Measurements from ENCODE around the gene ADAM20. TPM values are rescaled to one million over a fixed set of nuclear protein-coding genes. Genes with fewer than 3 reads are reported as not detected.
"Not testable (repeated sequence)": the region's sequence is repeated elsewhere in the genome, so short reads cannot be mapped to it uniquely, and the experiment has no call there.

Gene ADAM20
- total RNA-seq, 2 experiments from 2014 or later, result 0.29 to 0.45 TPM

DNA sequence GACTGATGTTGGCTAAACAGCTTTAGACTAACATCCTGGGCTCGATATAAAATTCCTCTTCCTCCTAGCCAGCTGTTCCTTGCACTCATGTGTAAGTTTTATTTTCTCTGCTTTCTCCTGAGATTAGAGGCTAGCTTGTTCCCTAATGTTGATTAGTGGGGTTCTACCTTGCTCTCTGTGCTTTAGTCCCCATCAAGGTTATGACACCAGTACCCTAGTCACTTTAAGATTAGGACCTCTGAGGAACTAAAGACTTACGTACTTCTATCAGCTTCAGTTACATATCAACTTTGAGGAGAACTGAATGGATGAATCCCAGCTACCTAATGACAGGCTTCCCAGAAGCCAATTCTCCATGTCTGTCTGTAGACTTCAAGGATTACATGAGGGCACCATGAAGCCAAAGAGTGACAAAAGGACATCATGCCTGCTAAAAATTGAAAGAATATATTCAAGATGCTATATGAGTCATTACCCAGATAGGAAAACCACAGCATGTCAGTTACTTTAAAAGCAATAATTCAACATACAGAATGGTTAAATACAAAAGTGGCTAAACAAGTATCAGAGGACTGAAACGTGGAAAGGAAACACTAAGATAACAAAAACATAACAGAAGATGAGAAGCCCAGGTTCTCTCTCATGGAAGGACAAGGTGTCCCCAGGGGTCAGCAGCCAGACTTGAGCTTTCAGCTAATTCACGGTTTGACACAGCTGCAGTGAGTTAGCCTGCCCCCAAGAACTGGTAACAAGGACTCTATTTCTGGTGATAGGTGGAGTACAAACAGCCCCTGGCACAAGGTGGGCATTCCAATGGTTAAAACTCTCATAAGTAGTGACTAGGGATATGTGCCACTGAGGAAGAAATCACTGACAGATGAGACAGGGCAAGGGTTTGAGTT lies 20.4 kb downstream of the ADAM20 start:
- Mint-ChIP-seq H3K27ac (peak overlapping the region; percentile 59), H3K27me3 (no peaks in the 10 kb centered on the region), H3K4me1 (ENCODE audit: low read depth) (peaks cover 16% of the 10 kb centered on the region), H3K4me3 (no peak overlapping the region), H3K36me3 (ENCODE audit: low read depth) (peaks cover 9% of the 10 kb centered on the region), H3K9me3 (peaks cover 8% of the 10 kb centered on the region)
- intact Hi-C loops (cut with micrococcal nuclease), result no loop called here
- ATAC-seq (peak; percentile 53), DNase-seq (no peak)
- ChIA-PET POLR2A (interaction anchor here (0.6 kb wide), 2 partner anchors 20 to 36 kb away, joined by 3 to 4 read pairs; no protein-coding TSS in a partner anchor), CTCF (interaction anchor here (1.0 to 1.4 kb wide), 2 partner anchors 31 to 53 kb away, joined by 3 to 4 read pairs; no protein-coding TSS in a partner anchor)
- TF ChIP-seq, protein P1, sequence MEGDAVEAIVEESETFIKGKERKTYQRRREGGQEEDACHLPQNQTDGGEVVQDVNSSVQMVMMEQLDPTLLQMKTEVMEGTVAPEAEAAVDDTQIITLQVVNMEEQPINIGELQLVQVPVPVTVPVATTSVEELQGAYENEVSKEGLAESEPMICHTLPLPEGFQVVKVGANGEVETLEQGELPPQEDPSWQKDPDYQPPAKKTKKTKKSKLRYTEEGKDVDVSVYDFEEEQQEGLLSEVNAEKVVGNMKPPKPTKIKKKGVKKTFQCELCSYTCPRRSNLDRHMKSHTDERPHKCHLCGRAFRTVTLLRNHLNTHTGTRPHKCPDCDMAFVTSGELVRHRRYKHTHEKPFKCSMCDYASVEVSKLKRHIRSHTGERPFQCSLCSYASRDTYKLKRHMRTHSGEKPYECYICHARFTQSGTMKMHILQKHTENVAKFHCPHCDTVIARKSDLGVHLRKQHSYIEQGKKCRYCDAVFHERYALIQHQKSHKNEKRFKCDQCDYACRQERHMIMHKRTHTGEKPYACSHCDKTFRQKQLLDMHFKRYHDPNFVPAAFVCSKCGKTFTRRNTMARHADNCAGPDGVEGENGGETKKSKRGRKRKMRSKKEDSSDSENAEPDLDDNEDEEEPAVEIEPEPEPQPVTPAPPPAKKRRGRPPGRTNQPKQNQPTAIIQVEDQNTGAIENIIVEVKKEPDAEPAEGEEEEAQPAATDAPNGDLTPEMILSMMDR (IDR thresholded peaks at IDR 0.05), result no peak

DNA sequence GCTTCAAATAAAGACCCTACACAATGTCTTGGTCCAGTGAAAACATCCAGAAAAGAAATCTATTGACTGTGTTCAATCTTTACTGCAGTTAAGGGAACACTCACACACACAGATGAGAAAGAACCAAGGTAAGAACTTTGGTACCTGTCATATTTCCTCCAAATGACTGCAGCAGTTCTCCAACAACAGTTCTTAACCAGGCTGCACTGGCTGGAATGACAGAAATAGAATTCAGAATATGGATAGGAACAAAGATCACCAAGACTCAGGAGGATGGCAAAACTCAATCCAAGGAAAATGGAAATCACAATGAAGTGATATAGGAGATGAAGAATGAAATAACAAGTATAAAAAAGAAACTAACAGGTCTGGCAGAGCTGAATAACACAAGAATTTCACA lies 36.6 kb downstream of the ADAM20 start:
- Mint-ChIP-seq H3K36me3 (ENCODE audit: low read depth) (peaks cover 15% of the 10 kb centered on the region), H3K4me1 (ENCODE audit: low read depth) (no peaks in the 10 kb centered on the region), H3K9me3 (peaks cover 13% of the 10 kb centered on the region), H3K27ac (no peak overlapping the region), H3K27me3 (no peaks in the 10 kb centered on the region), H3K4me3 (no peak overlapping the region)
- ATAC-seq (no peak), DNase-seq (no peak)
- TF ChIP-seq, protein P1 (IDR thresholded peaks at IDR 0.05), result no peak
- ChIA-PET CTCF (no interaction called here), POLR2A (no interaction called here)
- intact Hi-C loops (cut with micrococcal nuclease), result no loop called here

DNA sequence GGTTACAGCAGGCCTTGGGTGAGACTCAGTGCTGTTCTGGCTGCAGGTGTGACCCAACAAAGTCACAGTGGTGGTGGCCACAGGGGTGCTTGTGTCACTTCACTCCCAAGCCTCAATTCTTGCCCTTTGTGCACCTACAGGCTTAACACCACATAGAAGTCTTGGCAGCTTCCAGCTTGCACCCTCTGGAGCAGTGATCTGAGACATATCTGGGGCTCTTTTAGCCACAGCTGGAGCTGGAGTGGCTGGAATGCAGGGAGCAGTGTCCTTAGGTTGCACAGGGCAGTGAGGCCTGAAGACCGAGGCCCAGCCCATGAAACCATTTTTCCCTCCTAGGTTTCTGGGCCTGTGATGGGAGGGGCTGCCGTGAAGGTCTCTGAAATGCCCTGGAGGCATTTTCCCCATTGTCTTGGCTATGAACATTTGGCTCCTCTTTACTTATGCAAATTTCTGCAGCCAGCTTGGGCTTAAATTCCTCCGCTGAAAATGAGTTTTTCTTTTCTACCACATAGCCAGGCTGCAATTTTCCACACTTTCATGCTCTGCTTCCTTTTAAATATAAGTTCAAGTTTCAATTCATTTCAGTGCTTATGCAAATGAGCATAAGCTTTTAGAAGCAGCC lies 45.1 kb downstream of the ADAM20 start:
- DNase-seq, result no peak
- TF ChIP-seq, protein P1 (IDR thresholded peaks at IDR 0.05), result no peak
- ChIA-PET CTCF (no interaction called here), POLR2A (no interaction called here)
- H3K9me3 Mint-ChIP-seq, result peaks cover 31% of the 10 kb centered on the region
- H3K4me3 Mint-ChIP-seq, result no peak overlapping the region
- H3K36me3 Mint-ChIP-seq (ENCODE audit: low read depth), result peaks cover 40% of the 10 kb centered on the region
- H3K4me1 Mint-ChIP-seq (ENCODE audit: low read depth), result no peaks in the 10 kb centered on the region
- intact Hi-C loops (cut with micrococcal nuclease), result no loop called here
- no peak for ATAC-seq
- no peak overlapping the region for H3K27ac Mint-ChIP-seq
- H3K27me3 Mint-ChIP-seq, result no peaks in the 10 kb centered on the region

DNA sequence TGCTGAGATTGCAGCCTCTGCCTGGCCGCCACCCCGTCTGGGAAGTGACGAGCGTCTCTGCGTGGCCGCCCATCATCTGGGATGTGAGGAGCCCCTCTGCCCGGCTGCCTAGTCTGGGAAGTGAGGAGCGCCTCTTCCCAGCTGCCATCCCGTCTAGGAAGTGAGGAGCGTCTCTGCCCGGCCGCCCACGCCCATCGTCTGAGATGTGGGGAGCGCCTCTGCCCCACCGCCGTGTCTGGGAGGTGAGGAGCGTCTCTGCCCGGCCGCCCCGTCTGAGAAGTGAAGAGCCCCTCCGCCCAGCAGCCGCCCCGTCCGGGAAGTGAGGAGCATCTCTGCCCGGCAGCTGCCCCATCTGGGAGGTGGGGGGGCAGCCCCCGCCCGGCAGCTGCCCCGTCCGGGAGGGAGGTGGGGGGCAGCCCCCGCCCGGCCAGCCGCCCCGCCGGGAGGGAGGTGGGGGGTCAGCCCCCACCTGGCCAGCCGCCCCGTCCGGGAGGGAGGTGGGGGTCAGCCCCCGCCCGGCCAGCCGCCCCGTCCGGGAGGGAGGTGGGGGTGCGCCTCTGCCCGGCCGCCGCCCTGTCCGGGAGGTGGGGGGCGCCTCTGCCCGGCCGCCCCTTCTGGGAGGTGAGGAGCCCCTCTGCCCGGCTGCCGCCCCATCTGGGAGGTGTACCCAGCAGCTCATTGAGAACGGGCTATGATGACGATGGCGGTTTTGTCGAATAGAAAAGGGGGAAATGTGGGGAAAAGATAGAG lies 57.3 kb downstream of the ADAM20 start:
- peaks cover 14% of the 10 kb centered on the region for H3K36me3 Mint-ChIP-seq (ENCODE audit: low read depth)
- H3K9me3 Mint-ChIP-seq; H3K4me1 Mint-ChIP-seq (ENCODE audit: low read depth); DNase-seq; CTCF ChIA-PET; H3K4me3 Mint-ChIP-seq; H3K27me3 Mint-ChIP-seq; intact Hi-C loops (cut with micrococcal nuclease); ATAC-seq; H3K27ac Mint-ChIP-seq: not testable (repeated sequence)
- POLR2A ChIA-PET, result interaction anchor here (0.6 kb wide), 1 partner anchor 38 kb away, joined by 3 read pairs; no protein-coding TSS in a partner anchor

DNA sequence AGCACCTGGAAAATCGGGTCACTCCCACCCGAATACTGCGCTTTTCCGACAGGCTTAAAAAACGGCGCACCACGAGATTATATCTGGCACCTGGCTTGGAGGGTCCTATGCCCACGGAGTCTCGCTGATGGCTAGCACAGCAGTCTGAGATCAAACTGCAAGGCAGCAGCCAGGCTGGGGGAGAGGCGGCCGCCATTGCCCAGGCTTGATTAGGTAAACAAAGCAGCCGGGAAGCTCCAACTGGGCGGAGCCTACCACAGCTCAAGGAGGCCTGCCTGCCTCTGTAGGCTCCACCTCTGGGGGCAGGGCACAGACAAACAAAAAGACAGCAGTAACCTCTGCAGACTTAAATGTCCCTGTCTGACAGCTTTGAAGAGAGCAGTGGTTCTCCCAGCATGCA lies 59.3 kb downstream of the ADAM20 start:
- H3K4me1 Mint-ChIP-seq (ENCODE audit: low read depth); POLR2A ChIA-PET; intact Hi-C loops (cut with micrococcal nuclease); ATAC-seq; CTCF ChIA-PET; H3K4me3 Mint-ChIP-seq; H3K9me3 Mint-ChIP-seq; H3K27me3 Mint-ChIP-seq; DNase-seq; H3K27ac Mint-ChIP-seq: not testable (repeated sequence)
- H3K36me3 Mint-ChIP-seq (ENCODE audit: low read depth), result peaks cover 16% of the 10 kb centered on the region

Measured in activated CD8-positive, alpha-beta T cell treated with anti-CD3 and anti-CD28 coated beads for 36 hours (primary cell).